Measurements from ENCODE around the gene RPS14. TPM values are rescaled to one million over a fixed set of nuclear protein-coding genes. Genes with fewer than 3 reads are reported as not detected.
A peak's percentile ranks its signal among the peaks of the same experiment; 100 is the strongest.
"Not testable (repeated sequence)": the region's sequence is repeated elsewhere in the genome, so short reads cannot be mapped to it uniquely, and the experiment has no call there.

Gene RPS14
- total RNA-seq, 4 donors from 2014 or later: 1,098 to 4,026 (median 2,484) TPM

DNA sequence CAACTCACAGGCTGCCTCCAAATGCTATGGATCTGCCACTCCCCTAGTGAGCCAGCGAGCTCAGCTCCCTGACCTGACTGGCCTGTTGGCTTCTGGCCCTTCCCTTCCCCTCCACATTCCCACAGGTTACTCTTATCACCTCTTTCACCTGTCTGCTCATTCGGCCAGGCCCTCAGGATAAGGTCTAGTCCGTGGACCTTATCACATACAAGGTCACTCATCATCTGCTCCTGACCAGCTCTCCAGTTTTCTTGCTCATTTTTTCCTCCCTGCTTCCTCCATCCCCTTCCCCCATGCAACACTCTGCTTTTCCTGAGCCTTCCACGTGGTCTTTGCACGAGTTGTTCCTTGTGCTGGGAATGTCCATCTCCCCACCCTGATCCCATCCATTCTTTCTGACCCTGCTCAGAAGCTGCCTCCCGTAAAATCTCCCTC, 32.5 kb upstream of the RPS14 start:
- TF ChIP-seq, protein P1, sequence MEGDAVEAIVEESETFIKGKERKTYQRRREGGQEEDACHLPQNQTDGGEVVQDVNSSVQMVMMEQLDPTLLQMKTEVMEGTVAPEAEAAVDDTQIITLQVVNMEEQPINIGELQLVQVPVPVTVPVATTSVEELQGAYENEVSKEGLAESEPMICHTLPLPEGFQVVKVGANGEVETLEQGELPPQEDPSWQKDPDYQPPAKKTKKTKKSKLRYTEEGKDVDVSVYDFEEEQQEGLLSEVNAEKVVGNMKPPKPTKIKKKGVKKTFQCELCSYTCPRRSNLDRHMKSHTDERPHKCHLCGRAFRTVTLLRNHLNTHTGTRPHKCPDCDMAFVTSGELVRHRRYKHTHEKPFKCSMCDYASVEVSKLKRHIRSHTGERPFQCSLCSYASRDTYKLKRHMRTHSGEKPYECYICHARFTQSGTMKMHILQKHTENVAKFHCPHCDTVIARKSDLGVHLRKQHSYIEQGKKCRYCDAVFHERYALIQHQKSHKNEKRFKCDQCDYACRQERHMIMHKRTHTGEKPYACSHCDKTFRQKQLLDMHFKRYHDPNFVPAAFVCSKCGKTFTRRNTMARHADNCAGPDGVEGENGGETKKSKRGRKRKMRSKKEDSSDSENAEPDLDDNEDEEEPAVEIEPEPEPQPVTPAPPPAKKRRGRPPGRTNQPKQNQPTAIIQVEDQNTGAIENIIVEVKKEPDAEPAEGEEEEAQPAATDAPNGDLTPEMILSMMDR (IDR thresholded peaks at IDR 0.05): no peak
- no peak for TF ChIP-seq POLR2A (IDR thresholded peaks at IDR 0.05)
- Histone ChIP-seq H3K9me3 (no peaks in the 10 kb centered on the region), H3K4me3 (no peak overlapping the region), H3K27me3 (no peaks in the 10 kb centered on the region), H3K27ac (peak overlapping the region in 1 of 4 donors; percentile 25), H3K4me1 (peaks cover 5 to 33% (median 9%) of the 10 kb centered on the region in 3 donors), H3K36me3 (no peaks in the 10 kb centered on the region)
- DNase-seq: no peak
- WGBS, 2 donors: 52 to 57% methylated on average over 6 of the region's 6 CpGs
- intact Hi-C loops (cut with DNase I): no loop called here

DNA sequence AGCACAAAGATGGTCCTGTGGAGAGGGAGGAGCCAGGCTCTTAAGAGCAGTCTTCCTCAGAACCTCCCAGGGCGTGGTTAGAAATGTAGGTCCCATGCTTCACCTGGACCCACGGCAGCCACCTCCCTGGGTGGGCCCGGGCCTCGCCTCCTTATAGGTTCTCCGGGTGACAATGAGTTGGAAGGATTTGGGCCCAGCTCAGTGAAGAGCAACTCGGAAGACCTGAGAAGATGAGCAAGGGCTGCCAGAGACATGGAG, 32.1 kb upstream of the RPS14 start:
- WGBS, 2 donors: 80% methylated on average over 3 of the region's 6 CpGs; no CpG with 5 or more reads in 1 of the 2 donors
- no peaks in the 10 kb centered on the region for H3K27me3 ChIP-seq
- DNase-seq: no peak
- peaks cover 5 to 29% (median 7%) of the 10 kb centered on the region in 3 donors for H3K4me1 ChIP-seq
- H3K4me3 ChIP-seq: no peak overlapping the region
- TF ChIP-seq POLR2A (IDR thresholded peaks at IDR 0.05): no peak
- TF ChIP-seq, protein P1 (IDR thresholded peaks at IDR 0.05): no peak
- peak overlapping the region in 1 of 4 donors; percentile 25 for H3K27ac ChIP-seq
- H3K36me3 ChIP-seq: no peaks in the 10 kb centered on the region
- intact Hi-C loops (cut with DNase I): no loop called here
- H3K9me3 ChIP-seq: no peaks in the 10 kb centered on the region

DNA sequence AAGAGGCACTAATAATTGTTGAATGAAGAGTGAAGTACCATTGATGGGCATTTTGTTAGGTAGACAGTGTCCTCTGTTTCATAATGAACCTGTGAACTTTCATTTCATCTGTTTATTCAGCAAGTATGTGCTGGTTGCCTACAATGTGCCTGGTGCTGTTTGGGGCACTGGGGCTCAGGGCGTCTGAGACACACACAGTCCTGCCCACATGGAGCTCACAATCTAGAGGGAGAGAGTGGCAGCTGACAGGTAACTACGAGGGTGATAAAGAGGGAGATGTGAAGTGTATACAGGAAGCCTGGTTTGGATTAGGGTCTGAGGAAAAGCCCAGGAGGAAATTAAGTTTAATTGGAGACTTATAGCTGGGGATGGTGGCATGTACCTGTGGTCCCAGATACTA, 29.9 kb upstream of the RPS14 start:
- H3K27ac ChIP-seq: no peak overlapping the region
- intact Hi-C loops (cut with DNase I): no loop called here
- WGBS, 2 donors: 73 to 81% methylated on average over 2 of the region's 2 CpGs

DNA sequence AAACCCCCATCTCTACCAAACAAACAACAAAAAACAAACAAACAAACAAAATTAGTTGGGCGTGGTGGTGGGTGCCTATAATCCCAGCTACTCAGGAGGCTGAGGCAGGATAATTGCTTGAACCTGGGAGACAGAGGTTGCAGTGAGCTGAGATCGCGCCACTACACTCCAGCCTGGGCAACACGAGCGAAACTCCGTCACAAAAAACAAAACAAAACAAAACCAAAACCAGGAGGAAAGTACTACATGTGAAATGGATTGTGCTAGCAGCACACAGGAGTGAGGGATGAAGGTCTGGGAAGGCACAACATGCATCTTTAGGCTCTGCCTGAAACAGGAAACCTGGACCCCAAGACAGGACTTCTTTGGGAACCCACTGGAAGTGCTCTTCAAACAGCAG, 27.0 kb upstream of the RPS14 start:
- H3K27ac ChIP-seq; intact Hi-C loops (cut with DNase I); DNase-seq; H3K36me3 ChIP-seq; H3K27me3 ChIP-seq; H3K9me3 ChIP-seq; H3K4me3 ChIP-seq: not testable (repeated sequence)
- peaks cover 4 to 13% (median 8%) of the 10 kb centered on the region in 3 donors for H3K4me1 ChIP-seq
- WGBS, 2 donors: 70 to 84% methylated on average over 6 of the region's 6 CpGs

More for the DNA sequence above, 29.9 kb upstream of the RPS14 start:
- Histone ChIP-seq H3K27me3 (no peaks in the 10 kb centered on the region), H3K9me3 (no peaks in the 10 kb centered on the region), H3K36me3 (no peaks in the 10 kb centered on the region), H3K4me1 (peaks cover 0 to 15% (median 0%) of the 10 kb centered on the region in 3 donors), H3K4me3 (no peak overlapping the region)
- no peak for TF ChIP-seq POLR2A (IDR thresholded peaks at IDR 0.05)
- TF ChIP-seq, protein P1 (IDR thresholded peaks at IDR 0.05): no peak
- no peak for DNase-seq

DNA sequence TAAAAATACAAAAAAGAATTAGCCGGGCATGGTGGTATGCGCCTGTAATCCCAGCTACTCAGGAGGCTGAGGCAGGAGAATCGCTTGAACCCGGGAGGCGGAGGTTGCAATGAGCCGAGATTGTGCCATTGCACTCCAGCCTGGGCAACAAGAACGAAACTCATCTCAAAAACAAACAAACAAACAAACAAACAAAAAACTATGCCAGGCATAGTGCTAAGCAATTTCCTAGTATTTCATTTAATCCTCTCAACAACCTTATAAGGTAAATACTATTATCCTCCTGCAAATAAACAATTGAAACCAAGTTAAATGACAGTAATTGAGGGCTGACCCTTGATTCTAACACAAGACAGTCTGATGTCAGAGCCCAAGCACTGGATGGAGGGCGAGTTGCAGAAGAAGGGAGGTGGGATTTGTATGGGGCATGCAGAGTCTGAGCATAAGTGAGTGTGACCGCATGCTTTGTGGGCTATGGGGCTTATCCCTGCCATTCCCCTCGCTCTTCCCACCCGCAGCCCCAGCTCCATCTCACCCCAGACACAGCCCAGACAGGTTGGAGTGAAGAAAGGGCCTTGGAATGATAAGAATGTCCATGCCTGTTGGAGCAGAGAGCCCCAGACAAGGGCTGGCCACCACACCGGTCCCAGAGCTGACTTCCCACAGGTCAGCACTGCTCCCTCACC, 24.3 kb upstream of the RPS14 start:
- Histone ChIP-seq H3K27ac (peak overlapping the region in 1 of 4 donors; percentile 57), H3K36me3 (no peaks in the 10 kb centered on the region), H3K27me3 (no peaks in the 10 kb centered on the region), H3K4me1 (peaks cover 4 to 12% (median 11%) of the 10 kb centered on the region in 3 donors), H3K9me3 (no peaks in the 10 kb centered on the region), H3K4me3 (no peak overlapping the region)
- intact Hi-C loops (cut with DNase I): loop anchor here (5.0 kb wide), 1 partner anchor 63 kb away; no protein-coding TSS in a partner anchor
- TF ChIP-seq POLR2A (IDR thresholded peaks at IDR 0.05): no peak
- TF ChIP-seq, protein P1 (IDR thresholded peaks at IDR 0.05): no peak
- DNase-seq: no peak
- 84 to 90% methylated on average over 11 of the region's 12 CpGs for WGBS, 2 donors

Measured in esophagus squamous epithelium (tissue), 5 donors.